ENCODE measurements around the gene PRMT2.

PRMT2 gene

GRCh38 chr21:46598581-46599572, 36.6 kb upstream of the PRMT2 start:
- no peak for DNase-seq (ENCODE audit: extremely low read depth, insufficient read length)
- no peak for TF ChIP-seq CTCF (IDR thresholded peaks at IDR 0.05; ENCODE audit: insufficient read depth, low read length, poor library complexity, severe bottlenecking)
- Histone ChIP-seq H3K27me3 (replicated peaks; ENCODE audit: control insufficient read depth, insufficient read depth, low read length) (no peaks in the 10 kb centered on the region), H3K4me3 (replicated peaks; ENCODE audit: low read depth, low read length) (no peak overlapping the region), H3K36me3 (ENCODE audit: control insufficient read depth, insufficient read depth, low read length) (no peaks in the 10 kb centered on the region)

GRCh38 chr21:46600305-46600704, 35.2 kb upstream of the PRMT2 start:
- TF ChIP-seq CTCF (IDR thresholded peaks at IDR 0.05; ENCODE audit: insufficient read depth, low read length, poor library complexity, severe bottlenecking), result no peak

GRCh38 chr21:46600978-46601377, 34.5 kb upstream of the PRMT2 start:
- H3K4me3 ChIP-seq (replicated peaks; ENCODE audit: low read depth, low read length), result no peak overlapping the region
- no peaks in the 10 kb centered on the region for H3K27me3 ChIP-seq (replicated peaks; ENCODE audit: control insufficient read depth, insufficient read depth, low read length)
- TF ChIP-seq CTCF (IDR thresholded peaks at IDR 0.05; ENCODE audit: insufficient read depth, low read length, poor library complexity, severe bottlenecking), result no peak
- DNase-seq (ENCODE audit: extremely low read depth, insufficient read length), result no peak
- H3K36me3 ChIP-seq (ENCODE audit: control insufficient read depth, insufficient read depth, low read length), result no peaks in the 10 kb centered on the region

More at GRCh38 chr21:46600305-46600704, 35.2 kb upstream of the PRMT2 start:
- Histone ChIP-seq H3K4me3 (replicated peaks; ENCODE audit: low read depth, low read length) (no peak overlapping the region), H3K27me3 (replicated peaks; ENCODE audit: control insufficient read depth, insufficient read depth, low read length) (no peaks in the 10 kb centered on the region), H3K36me3 (ENCODE audit: control insufficient read depth, insufficient read depth, low read length) (no peaks in the 10 kb centered on the region)
- DNase-seq (ENCODE audit: extremely low read depth, insufficient read length), result no peak

- no peak for TF ChIP-seq CTCF (IDR thresholded peaks at IDR 0.05; ENCODE audit: insufficient read depth, low read length, poor library complexity, severe bottlenecking)
- DNase-seq (ENCODE audit: extremely low read depth, insufficient read length), result no peak
- no peaks in the 10 kb centered on the region for H3K36me3 ChIP-seq (ENCODE audit: control insufficient read depth, insufficient read depth, low read length)
- H3K4me3 ChIP-seq (replicated peaks; ENCODE audit: low read depth, low read length), result no peak overlapping the region
- no peaks in the 10 kb centered on the region for H3K27me3 ChIP-seq (replicated peaks; ENCODE audit: control insufficient read depth, insufficient read depth, low read length)
Measured at GRCh38 chr21:46603228-46603627, 32.2 kb upstream of the PRMT2 start.

GRCh38 chr21:46604329-46604974, 31.0 kb upstream of the PRMT2 start:
- Histone ChIP-seq H3K4me3 (replicated peaks; ENCODE audit: low read depth, low read length) (no peak overlapping the region), H3K27me3 (replicated peaks; ENCODE audit: control insufficient read depth, insufficient read depth, low read length) (no peaks in the 10 kb centered on the region), H3K36me3 (ENCODE audit: control insufficient read depth, insufficient read depth, low read length) (no peaks in the 10 kb centered on the region)
- TF ChIP-seq CTCF (IDR thresholded peaks at IDR 0.05; ENCODE audit: insufficient read depth, low read length, poor library complexity, severe bottlenecking), result no peak
- no peak for DNase-seq (ENCODE audit: extremely low read depth, insufficient read length)
